ENCODE data around the gene BRD4. TPM values are rescaled to one million over a fixed set of nuclear protein-coding genes. Genes with fewer than 3 reads are reported as not detected.

The BRD4 gene
- total RNA-seq, 1 experiment from 2014 or later: 189 TPM

- peak overlapping the region; percentile 51 for H3K27ac Mint-ChIP-seq (ENCODE audit: low read depth, unreplicated experiment)
- intact Hi-C loops (cut with micrococcal nuclease): no loop called here
- ChIA-PET CTCF (no interaction called here), POLR2A (interaction anchor here (1.1 kb wide), 1 partner anchor 157 kb away, joined by 3 read pairs; no protein-coding TSS in a partner anchor)
- no peaks in the 10 kb centered on the region for H3K27me3 Mint-ChIP-seq (ENCODE audit: insufficient read depth, unreplicated experiment)
- no peak overlapping the region for H3K4me3 Mint-ChIP-seq (ENCODE audit: unreplicated experiment)
- DNase-seq (ENCODE audit: unreplicated experiment): no peak
- no peaks in the 10 kb centered on the region for H3K9me3 Mint-ChIP-seq (ENCODE audit: unreplicated experiment)
- peaks cover 33% of the 10 kb centered on the region for H3K4me1 Mint-ChIP-seq (ENCODE audit: insufficient read depth, unreplicated experiment)
- no TSS peak for BruUV-seq (replicated peaks)
- peaks cover 46% of the 10 kb centered on the region for H3K36me3 Mint-ChIP-seq (ENCODE audit: insufficient read depth, unreplicated experiment)
- TF ChIP-seq CTCF (IDR thresholded peaks at IDR 0.05; ENCODE audit: unreplicated experiment): no peak
These were observed 57.9 kb downstream of the BRD4 start for GRCh38 chr19:15274477-15274876.

- H3K27ac Mint-ChIP-seq (ENCODE audit: low read depth, unreplicated experiment): no peak overlapping the region
- intact Hi-C loops (cut with micrococcal nuclease): no loop called here
- no peak for TF ChIP-seq CTCF (IDR thresholded peaks at IDR 0.05; ENCODE audit: unreplicated experiment)
- H3K9me3 Mint-ChIP-seq (ENCODE audit: unreplicated experiment): no peaks in the 10 kb centered on the region
- H3K36me3 Mint-ChIP-seq (ENCODE audit: insufficient read depth, unreplicated experiment): peaks cover 78% of the 10 kb centered on the region
- DNase-seq (ENCODE audit: unreplicated experiment): no peak
- ChIA-PET CTCF (interaction anchor here (0.5 kb wide), 1 partner anchor 865 kb away, joined by 3 read pairs; no protein-coding TSS in a partner anchor), POLR2A (interaction anchor here (0.7 to 1.0 kb wide), 2 partner anchors 19 to 21 kb away, joined by 4 to 5 read pairs; no protein-coding TSS in a partner anchor)
- H3K4me3 Mint-ChIP-seq (ENCODE audit: unreplicated experiment): no peak overlapping the region
- H3K4me1 Mint-ChIP-seq (ENCODE audit: insufficient read depth, unreplicated experiment): peaks cover 44% of the 10 kb centered on the region
- BruUV-seq (replicated peaks): no TSS peak
- no peaks in the 10 kb centered on the region for H3K27me3 Mint-ChIP-seq (ENCODE audit: insufficient read depth, unreplicated experiment)
These were observed 62.5 kb downstream of the BRD4 start for GRCh38 chr19:15269806-15270205.

- H3K4me3 Mint-ChIP-seq (ENCODE audit: unreplicated experiment): no peak overlapping the region
- peaks cover 39% of the 10 kb centered on the region for H3K4me1 Mint-ChIP-seq (ENCODE audit: insufficient read depth, unreplicated experiment)
- peaks cover 87% of the 10 kb centered on the region for H3K36me3 Mint-ChIP-seq (ENCODE audit: insufficient read depth, unreplicated experiment)
- intact Hi-C loops (cut with micrococcal nuclease): no loop called here
- BruUV-seq (replicated peaks): no TSS peak
- ChIA-PET CTCF (no interaction called here), POLR2A (interaction anchor here (1.0 kb wide), 1 partner anchor 20 kb away, joined by 4 read pairs; no protein-coding TSS in a partner anchor)
- H3K9me3 Mint-ChIP-seq (ENCODE audit: unreplicated experiment): no peaks in the 10 kb centered on the region
- no peak for DNase-seq (ENCODE audit: unreplicated experiment)
- no peak for TF ChIP-seq CTCF (IDR thresholded peaks at IDR 0.05; ENCODE audit: unreplicated experiment)
- H3K27me3 Mint-ChIP-seq (ENCODE audit: insufficient read depth, unreplicated experiment): no peaks in the 10 kb centered on the region
- no peak overlapping the region for H3K27ac Mint-ChIP-seq (ENCODE audit: low read depth, unreplicated experiment)
These were observed 63.4 kb downstream of the BRD4 start for GRCh38 chr19:15268928-15269253.

GRCh38 chr19:15268192-15268927 lies 64.0 kb downstream of the BRD4 start:
- TF ChIP-seq CTCF (IDR thresholded peaks at IDR 0.05; ENCODE audit: unreplicated experiment): no peak
- ChIA-PET CTCF (no interaction called here), POLR2A (no interaction called here)
- Mint-ChIP-seq H3K27ac (ENCODE audit: low read depth, unreplicated experiment) (peak overlapping the region; percentile 35), H3K4me1 (ENCODE audit: insufficient read depth, unreplicated experiment) (peaks cover 38% of the 10 kb centered on the region), H3K4me3 (ENCODE audit: unreplicated experiment) (no peak overlapping the region), H3K9me3 (ENCODE audit: unreplicated experiment) (no peaks in the 10 kb centered on the region), H3K27me3 (ENCODE audit: insufficient read depth, unreplicated experiment) (no peaks in the 10 kb centered on the region), H3K36me3 (ENCODE audit: insufficient read depth, unreplicated experiment) (peaks cover 92% of the 10 kb centered on the region)
- no TSS peak for BruUV-seq (replicated peaks)
- intact Hi-C loops (cut with micrococcal nuclease): no loop called here
- no peak for DNase-seq (ENCODE audit: unreplicated experiment)
